Muscle layer of colon (tissue), 2 donors: ENCODE data around the gene PCDHGA11.
A peak's percentile ranks its signal among the peaks of the same experiment; 100 is the strongest.
"Not testable (repeated sequence)": the region's sequence is repeated elsewhere in the genome, so short reads cannot be mapped to it uniquely, and the experiment has no call there.

Experiments
- H3K27ac ChIP-seq: one replicate; pipeline ENCODE4 v1.7.0; 2013; ENCODE audit warnings: low read depth, mild to moderate bottlenecking, low read length, moderate library complexity
- H3K27me3 ChIP-seq, 2 donors: one replicate each; pipeline ENCODE4 v1.7.0; 2013; ENCODE audit warnings: low read length in 2 of 2, mild to moderate bottlenecking in 2 of 2; ENCODE audit not compliant: insufficient read depth in 2 of 2, control insufficient read depth in 1 of 2
- H3K36me3 ChIP-seq: one replicate; pipeline ENCODE4 v1.7.0; 2013; ENCODE audit warnings: mild to moderate bottlenecking, low read length; ENCODE audit not compliant: insufficient read depth
- H3K4me1 ChIP-seq: one replicate; pipeline ENCODE4 v1.7.0; 2013; ENCODE audit warnings: mild to moderate bottlenecking, low read length; ENCODE audit not compliant: insufficient read depth
- H3K4me3 ChIP-seq, 2 donors: one replicate each; pipeline ENCODE4 v1.7.0; 2013; ENCODE audit warnings: low read length in 2 of 2, low read depth in 1 of 2, mild to moderate bottlenecking in 1 of 2, moderate library complexity in 1 of 2
- H3K9ac ChIP-seq: one replicate; pipeline ENCODE4 v1.7.0; 2013; ENCODE audit warnings: low read length
- H3K9me3 ChIP-seq: one replicate; pipeline ENCODE4 v1.7.0; 2013; ENCODE audit warnings: mild to moderate bottlenecking, low read length
- donor health status: abdominal sarcoma.
- donor health status: Adenocarcinoma of cecum.

PCDHGA11 gene

GRCh38 chr5:141388661-141389060, 32.2 kb upstream of the PCDHGA11 start:
- Histone ChIP-seq H3K9me3 (peaks cover 79% of the 10 kb centered on the region), H3K4me3 (peak overlapping the region in 1 of 2 donors; percentile 33), H3K27ac (no peak overlapping the region), H3K4me1 (no peaks in the 10 kb centered on the region), H3K27me3 (no peaks in the 10 kb centered on the region), H3K9ac (no peak overlapping the region), H3K36me3 (no peaks in the 10 kb centered on the region)

DNA sequence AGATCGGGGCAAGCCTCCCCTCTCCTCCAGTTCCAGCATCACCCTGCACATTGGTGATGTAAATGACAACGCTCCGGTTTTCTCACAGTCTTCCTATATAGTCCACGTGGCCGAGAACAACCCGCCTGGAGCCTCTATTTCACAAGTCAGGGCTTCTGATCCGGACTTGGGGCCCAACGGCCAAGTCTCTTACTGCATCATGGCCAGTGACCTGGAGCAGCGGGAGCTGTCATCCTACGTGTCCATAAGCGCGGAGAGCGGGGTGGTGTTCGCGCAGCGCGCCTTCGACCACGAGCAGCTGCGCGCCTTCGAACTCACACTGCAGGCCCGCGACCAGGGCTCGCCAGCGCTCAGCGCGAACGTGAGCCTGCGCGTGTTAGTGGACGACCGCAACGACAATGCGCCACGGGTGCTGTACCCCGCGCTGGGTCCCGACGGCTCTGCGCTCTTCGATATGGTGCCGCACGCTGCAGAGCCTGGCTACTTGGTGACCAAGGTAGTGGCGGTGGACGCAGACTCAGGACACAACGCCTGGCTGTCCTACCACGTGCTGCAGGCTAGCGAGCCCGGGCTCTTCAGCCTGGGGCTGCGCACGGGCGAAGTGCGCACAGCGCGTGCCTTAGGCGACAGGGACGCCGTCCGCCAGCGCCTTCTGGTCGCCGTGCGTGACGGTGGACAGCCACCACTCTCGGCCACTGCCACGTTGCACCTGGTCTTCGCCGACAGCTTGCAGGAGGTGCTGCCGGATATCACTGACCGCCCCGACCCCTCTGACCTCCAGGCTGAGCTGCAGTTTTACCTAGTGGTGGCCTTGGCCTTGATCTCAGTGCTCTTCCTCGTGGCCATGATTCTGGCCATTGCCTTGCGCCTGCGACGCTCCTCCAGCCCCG, 31.5 kb upstream of the PCDHGA11 start:
- Histone ChIP-seq H3K27me3 (no peaks in the 10 kb centered on the region), H3K4me3 (peak overlapping the region in 1 of 2 donors; percentile 33), H3K4me1 (no peaks in the 10 kb centered on the region), H3K9ac (no peak overlapping the region), H3K36me3 (no peaks in the 10 kb centered on the region), H3K9me3 (peaks cover 79% of the 10 kb centered on the region), H3K27ac (no peak overlapping the region)

DNA sequence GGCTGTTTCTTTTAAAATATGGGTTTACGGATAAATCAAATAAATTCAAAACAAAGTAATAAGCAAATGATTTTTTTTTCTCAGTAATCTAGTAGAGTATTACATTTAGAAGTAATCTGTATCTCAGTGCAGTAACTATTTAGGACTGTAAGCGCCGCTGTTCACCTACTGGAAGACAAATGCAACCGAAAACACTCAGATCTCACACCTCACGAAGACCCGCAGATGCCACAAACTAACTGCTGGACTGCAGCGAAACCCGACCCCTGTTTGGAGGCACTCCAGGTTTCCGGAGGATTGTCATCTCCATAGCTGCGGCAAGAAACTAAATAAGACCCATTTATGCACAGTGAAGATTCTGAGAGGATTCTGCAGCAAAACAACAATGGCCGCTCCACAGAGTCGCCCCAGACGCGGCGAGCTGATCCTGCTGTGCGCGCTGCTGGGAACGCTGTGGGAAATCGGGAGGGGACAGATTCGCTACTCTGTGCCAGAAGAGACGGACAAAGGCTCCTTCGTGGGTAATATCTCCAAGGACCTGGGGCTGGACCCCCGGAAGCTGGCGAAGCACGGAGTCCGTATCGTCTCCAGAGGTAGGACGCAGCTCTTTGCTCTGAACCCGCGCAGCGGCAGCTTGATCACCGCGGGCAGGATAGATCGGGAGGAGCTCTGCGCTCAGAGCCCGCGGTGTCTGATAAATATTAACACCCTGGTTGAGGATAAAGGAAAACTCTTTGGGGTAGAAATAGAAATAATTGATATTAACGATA, 28.2 kb upstream of the PCDHGA11 start, which contains the start of gene PCDHGA8:
PCDHGA8 (plus strand) TSS at position 205 of the 770 bp plus-strand sequence; CDS start at position 386, 181 bp downstream.
- H3K27ac ChIP-seq, result no peak within 1 kb of the TSS
- no peaks in the 10 kb centered on the region for H3K36me3 ChIP-seq
- peak within 1 kb of the TSS; percentile 4 to 10 for H3K4me3 ChIP-seq
- no peaks in the 10 kb centered on the region for H3K27me3 ChIP-seq
- peaks cover 70% of the 10 kb centered on the region for H3K9me3 ChIP-seq
- no peaks in the 10 kb centered on the region for H3K4me1 ChIP-seq
- H3K9ac ChIP-seq, result no peak within 1 kb of the TSS

- H3K4me3 ChIP-seq, result no peak overlapping the region
- no peaks in the 10 kb centered on the region for H3K27me3 ChIP-seq
- H3K4me1 ChIP-seq, result no peaks in the 10 kb centered on the region
- peaks cover 69% of the 10 kb centered on the region for H3K9me3 ChIP-seq
- no peaks in the 10 kb centered on the region for H3K36me3 ChIP-seq
- H3K9ac ChIP-seq, result no peak overlapping the region
- no peak overlapping the region for H3K27ac ChIP-seq
Observed at GRCh38 chr5:141393267-141393666, 27.6 kb upstream of the PCDHGA11 start.

GRCh38 chr5:141394401-141395187, 26.3 kb upstream of the PCDHGA11 start:
- H3K4me3 ChIP-seq, result not testable (repeated sequence)
- peaks cover 71% of the 10 kb centered on the region for H3K9me3 ChIP-seq

GRCh38 chr5:141397756-141398551, 22.9 kb upstream of the PCDHGA11 start, which contains the start of gene PCDHGB5:
Gene PCDHGB5, plus strand, starts transcription at chr5:141397947. Its CDS starts 181 bp downstream, at chr5:141398128.
- not testable (repeated sequence) for H3K4me1 ChIP-seq, H3K27ac ChIP-seq, H3K9ac ChIP-seq, H3K36me3 ChIP-seq, H3K27me3 ChIP-seq
- Histone ChIP-seq H3K4me3 (peak within 1 kb of the TSS; percentile 20 to 22), H3K9me3 (peaks cover 71% of the 10 kb centered on the region)

More at GRCh38 chr5:141394401-141395187, 26.3 kb upstream of the PCDHGA11 start:
- not testable (repeated sequence) for H3K36me3 ChIP-seq, H3K9ac ChIP-seq, H3K27ac ChIP-seq, H3K27me3 ChIP-seq, H3K4me1 ChIP-seq

- H3K4me1 ChIP-seq, result no peaks in the 10 kb centered on the region
- peak overlapping the region in 1 of 2 donors; percentile 22 for H3K4me3 ChIP-seq
- no peak overlapping the region for H3K27ac ChIP-seq
- H3K36me3 ChIP-seq, result no peaks in the 10 kb centered on the region
- H3K9me3 ChIP-seq, result peaks cover 71% of the 10 kb centered on the region
- no peaks in the 10 kb centered on the region for H3K27me3 ChIP-seq
- H3K9ac ChIP-seq, result no peak overlapping the region
Observed at GRCh38 chr5:141398608-141399007, 22.2 kb upstream of the PCDHGA11 start.

DNA sequence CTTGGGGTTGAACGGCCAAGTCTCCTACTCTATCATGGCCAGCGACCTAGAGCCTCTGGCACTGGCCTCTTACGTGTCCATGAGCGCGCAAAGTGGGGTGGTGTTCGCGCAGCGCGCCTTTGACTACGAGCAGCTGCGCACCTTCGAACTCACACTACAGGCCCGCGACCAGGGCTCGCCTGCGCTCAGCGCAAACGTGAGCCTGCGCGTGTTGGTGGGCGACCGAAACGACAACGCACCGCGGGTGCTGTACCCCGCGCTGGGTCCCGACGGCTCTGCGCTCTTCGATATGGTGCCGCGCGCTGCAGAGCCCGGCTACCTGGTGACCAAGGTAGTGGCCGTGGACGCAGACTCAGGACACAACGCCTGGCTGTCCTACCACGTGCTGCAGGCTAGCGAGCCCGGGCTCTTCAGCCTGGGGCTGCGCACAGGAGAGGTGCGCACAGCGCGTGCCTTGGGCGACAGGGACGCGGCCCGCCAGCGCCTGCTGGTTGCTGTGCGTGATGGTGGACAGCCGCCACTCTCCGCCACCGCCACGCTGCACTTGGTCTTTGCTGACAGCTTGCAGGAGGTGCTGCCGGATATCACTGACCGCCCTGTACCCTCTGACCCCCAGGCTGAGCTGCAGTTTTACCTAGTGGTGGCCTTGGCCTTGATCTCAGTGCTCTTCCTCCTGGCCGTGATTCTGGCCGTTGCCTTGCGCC, 21.1 kb upstream of the PCDHGA11 start:
- Histone ChIP-seq H3K27ac (no peak overlapping the region), H3K4me1 (no peaks in the 10 kb centered on the region), H3K9ac (no peak overlapping the region), H3K4me3 (peak overlapping the region; percentile 11 to 22), H3K36me3 (no peaks in the 10 kb centered on the region), H3K9me3 (peaks cover 70% of the 10 kb centered on the region), H3K27me3 (no peaks in the 10 kb centered on the region)

DNA sequence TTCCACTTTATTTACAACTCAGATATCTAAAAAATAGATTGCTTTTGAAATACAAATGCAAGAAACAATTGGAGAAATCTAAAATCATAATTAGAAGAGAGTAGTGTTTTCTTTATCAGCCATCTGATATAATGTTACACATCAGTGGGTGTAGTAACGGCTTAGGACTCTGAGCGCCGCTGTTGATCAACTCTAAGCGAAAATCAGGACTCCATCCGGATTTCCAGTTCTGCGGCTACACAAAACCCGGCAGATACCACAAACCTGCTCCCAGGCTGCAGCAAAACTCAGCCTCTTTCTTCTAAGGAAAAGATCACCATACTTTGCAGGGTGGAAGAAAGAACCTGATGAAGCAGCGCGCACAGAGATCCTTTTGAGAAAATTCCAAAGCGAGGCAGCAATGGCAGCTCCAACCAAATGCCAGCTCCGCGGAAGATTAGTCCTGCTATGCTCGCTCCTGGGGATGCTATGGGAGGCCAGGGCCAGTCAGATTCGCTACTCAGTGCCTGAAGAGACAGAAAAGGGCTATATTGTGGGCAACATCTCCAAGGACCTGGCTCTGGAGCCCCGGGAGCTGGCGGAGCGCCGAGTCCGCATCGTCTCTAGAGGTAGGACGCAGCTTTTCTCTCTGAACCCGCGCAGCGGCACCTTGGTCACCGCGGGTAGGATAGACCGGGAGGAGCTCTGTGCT, 18.2 kb upstream of the PCDHGA11 start, which contains the start of gene PCDHGA9:
PCDHGA9 (plus strand) TSS at position 226 of the 691 bp plus-strand sequence; CDS start at position 401, 175 bp downstream.
- Histone ChIP-seq H3K36me3 (no peaks in the 10 kb centered on the region), H3K27ac (no peak within 1 kb of the TSS), H3K9me3 (peaks cover 73% of the 10 kb centered on the region), H3K9ac (no peak within 1 kb of the TSS), H3K4me3 (peak within 1 kb of the TSS in 1 of 2 donors; percentile 36), H3K27me3 (no peaks in the 10 kb centered on the region), H3K4me1 (no peaks in the 10 kb centered on the region)
